SK-N-SH (cell line): ENCODE data around the gene USP36. TPM values are rescaled to one million over a fixed set of nuclear protein-coding genes. Genes with fewer than 3 reads are reported as not detected.

Experiments used
- CTCF ChIA-PET: fragments of 300-600, 350-600 bp; formaldehyde crosslinking; extraction: SDS; loops from one replicate; lab custom pipeline; 2021; lab: Yijun Ruan, JAX
- POLR2A ChIA-PET: fragments of 350-600 bp; sonication (Branson Sonifier 250); formaldehyde crosslinking; extraction: SDS; loops from one replicate; lab custom pipeline; 2020; ENCODE audit warnings: antibody characterized with exemption, inconsistent platforms; lab: Yijun Ruan, JAX
- DNase-seq: peaks from one replicate; pipeline ENCODE4 v3.0.0; 2012
- H2AFZ ChIP-seq: fragments of 200-600 bp; sonication (generic); 2 replicates; pipeline ENCODE4 v1.8.1; 2016; ENCODE audit warnings: antibody characterized with exemption, mild to moderate bottlenecking, low read depth
- H3F3A ChIP-seq: fragments of 200-600 bp; sonication (generic); replicated peaks from 2 replicates; pipeline ENCODE3; 2016; ENCODE audit warnings: antibody characterized with exemption, mild to moderate bottlenecking; ENCODE audit not compliant: insufficient read depth
- H3K27ac ChIP-seq, 2 experiments: fragments of 200-500 bp in 1 of 2; fragments of 200-600 bp in 1 of 2; sonication (Bioruptor generic) in 1 of 2; sonication (generic), shearing (Covaris generic) in 1 of 2; 2 replicates each; pipeline versions ENCODE4 v1.5.1 to v1.6.1; 2014 to 2016; ENCODE audit warnings: low read depth in 2 of 2, inconsistent platforms in 1 of 2, low read length in 1 of 2, mild to moderate bottlenecking in 1 of 2, mixed read lengths in 1 of 2
- H3K27me3 ChIP-seq: fragments of 200-600 bp; sonication (generic), shearing (Covaris generic); 2 replicates; pipeline ENCODE4 v1.6.1; 2016; ENCODE audit warnings: mixed run types; ENCODE audit not compliant: insufficient read depth
- H3K36me3 ChIP-seq, 2 experiments: fragments of 200-500 bp in 1 of 2; fragments of 200-600 bp in 1 of 2; sonication (Bioruptor generic) in 1 of 2; sonication (generic) in 1 of 2; replicated peaks in 1 of 2; 2 replicates each; pipeline versions ENCODE3 to v1.5.1; 2014 to 2016; ENCODE audit warnings: low read length in 1 of 2, mild to moderate bottlenecking in 1 of 2; ENCODE audit not compliant: insufficient read depth in 2 of 2, control insufficient read depth in 1 of 2
- H3K4me1 ChIP-seq, 2 experiments: fragments of 200-500 bp in 1 of 2; fragments of 200-600 bp in 1 of 2; sonication (Bioruptor generic) in 1 of 2; sonication (generic), shearing (Covaris generic) in 1 of 2; 2 replicates each; pipeline versions ENCODE4 v1.5.1 to v1.6.1; 2014 to 2016; ENCODE audit warnings: low read depth in 1 of 2, low read length in 1 of 2, mixed run types in 1 of 2; ENCODE audit not compliant: insufficient read depth in 2 of 2, control insufficient read depth in 1 of 2
- H3K4me2 ChIP-seq: fragments of 200-600 bp; sonication (generic), shearing (Covaris generic); 2 replicates; pipeline ENCODE4 v1.6.1; 2017; ENCODE audit warnings: mixed run types
- H3K4me3 ChIP-seq, 2 experiments: fragments of 200-500 bp in 1 of 2; fragments of 200-600 bp in 1 of 2; sonication (Bioruptor generic) in 1 of 2; sonication (generic), shearing (Covaris generic) in 1 of 2; 2 replicates each; pipeline versions ENCODE4 v1.5.1 to v1.8.1; 2014 to 2016; ENCODE audit warnings: low read depth in 2 of 2, inconsistent platforms in 1 of 2, low read length in 1 of 2, mild to moderate bottlenecking in 1 of 2, mixed read lengths in 1 of 2, moderate library complexity in 1 of 2
- H3K79me2 ChIP-seq: fragments of 200-600 bp; sonication (generic); 2 replicates; pipeline ENCODE4 v1.8.1; 2017; ENCODE audit warnings: mild to moderate bottlenecking; ENCODE audit not compliant: insufficient read depth
- H3K9ac ChIP-seq: fragments of 200-600 bp; sonication (generic); 2 replicates; pipeline ENCODE4 v1.6.1; 2017; ENCODE audit warnings: mixed run types
- H3K9me2 ChIP-seq: fragments of 200-600 bp; sonication (generic); 2 replicates; pipeline ENCODE4 v1.6.1; 2017; ENCODE audit warnings: mixed run types
- H3K9me3 ChIP-seq: fragments of 200-600 bp; sonication (generic); 2 replicates; pipeline ENCODE4 v1.6.1; 2017; ENCODE audit warnings: mixed run types, mild to moderate bottlenecking, moderate library complexity
- H4K20me1 ChIP-seq: fragments of 200-600 bp; sonication (generic); 2 replicates; pipeline ENCODE4 v1.6.1; 2017; ENCODE audit warnings: mild to moderate bottlenecking, mixed run types; ENCODE audit not compliant: insufficient read depth
- CHD2 ChIP-seq: fragments of 150-350 bp; IDR thresholded peaks from 2 replicates; pipeline ENCODE4 v1.6.1; 2018; ENCODE audit warnings: low read length; ENCODE audit not compliant: partially characterized antibody
- EP300 ChIP-seq, 2 experiments: IDR thresholded peaks; 2 replicates each; pipeline versions ENCODE4 v1.4.0 to v1.6.1; 2012; ENCODE audit warnings: borderline replicate concordance in 1 of 2, low read depth in 1 of 2, low read length in 1 of 2
- FOSL2 ChIP-seq: IDR thresholded peaks from 2 replicates; pipeline ENCODE4 v1.4.0; 2012; ENCODE audit warnings: low read depth, mild to moderate bottlenecking, moderate library complexity, borderline replicate concordance
- FOXJ3 ChIP-seq: sonication (generic); formaldehyde crosslinking; IDR thresholded peaks from 2 replicates; pipeline ENCODE4 v1.5.1; 2020; ENCODE audit warnings: mild to moderate bottlenecking, missing genetic modification reagents
- GABPA ChIP-seq: IDR thresholded peaks from 2 replicates; pipeline ENCODE4 v1.4.0; 2012; ENCODE audit warnings: low read depth, mild to moderate bottlenecking
- GATA2 ChIP-seq: sonication (generic); formaldehyde crosslinking; IDR thresholded peaks from 2 replicates; pipeline ENCODE4 v1.5.0; 2020; ENCODE audit warnings: mild to moderate bottlenecking, missing genetic modification reagents
- MAX ChIP-seq: IDR thresholded peaks from 2 replicates; pipeline ENCODE4 v1.4.0; 2012; ENCODE audit warnings: low read depth
- NFIC ChIP-seq: IDR thresholded peaks from 2 replicates; pipeline ENCODE4 v1.4.0; 2012; ENCODE audit warnings: borderline replicate concordance
- NRF1 ChIP-seq: IDR thresholded peaks from 2 replicates; pipeline ENCODE4 v1.6.1; 2012; ENCODE audit warnings: low read depth, mild to moderate bottlenecking, low read length
- RAD21 ChIP-seq: IDR thresholded peaks from 2 replicates; pipeline ENCODE4 v1.6.1; 2012; ENCODE audit warnings: mild to moderate bottlenecking, low read length
- SMC3 ChIP-seq: IDR thresholded peaks from 2 replicates; pipeline ENCODE4 v1.6.1; 2012; ENCODE audit warnings: low read depth, low read length, improper control_type of control experiment
- YY1 ChIP-seq: IDR thresholded peaks from 2 replicates; pipeline ENCODE4 v1.4.0; 2012; ENCODE audit warnings: low read depth, mild to moderate bottlenecking
- ZBTB33 ChIP-seq: IDR thresholded peaks from 2 replicates; pipeline ENCODE4 v1.4.0; 2012; ENCODE audit warnings: low read depth, borderline replicate concordance
- WGBS: methylation state at CpG from one replicate; pipeline ENCODE4 v1.1.6; 2017; ENCODE audit warnings: low lambda C conversion rate; 5-methylcytosine and 5-hydroxymethylcytosine counted together
- polyA plus RNA-seq, 3 experiments: library from polyadenylated mRNA; depleted of rRNA; stranded (reverse); fragments of >200 nt; gene quantifications; 2 replicates each; pipeline ENCODE4 v1.2.3, GENCODE V29; 2012
- TF ChIP-seq, protein P1 (sequence below): IDR thresholded peaks from 2 replicates; pipeline ENCODE4 v1.4.0; 2012; ENCODE audit warnings: low read depth, borderline replicate concordance
- TF ChIP-seq, protein P2 (sequence below): IDR thresholded peaks from 2 replicates; pipeline ENCODE4 v1.6.1; 2012; ENCODE audit warnings: mild to moderate bottlenecking, low read depth, low read length, moderate library complexity

Gene USP36
- polyA plus RNA-seq, 1 of the 3 experiments (the other 2 are of a cell fraction) = 34.6 TPM

- POLR2A ChIA-PET = no interaction called here
- H3K9me2 ChIP-seq = no peaks in the 10 kb centered on the region
- peaks cover 36% of the 10 kb centered on the region for H3K79me2 ChIP-seq
- H3K4me1 ChIP-seq = peaks cover 22 to 23% of the 10 kb centered on the region in 2 experiments; a peak in 3 of 4 replicates
- H3K4me2 ChIP-seq = no peak overlapping the region; the same call in 1 of the 2 replicates
- CTCF ChIA-PET = interaction anchor here (0.6 to 3.1 kb wide), 8 partner anchors 25 to 442 kb away, joined by 3 to 7 read pairs (median 4); no protein-coding TSS in a partner anchor
- H3K9me3 ChIP-seq = no peaks in the 10 kb centered on the region
- H3K4me3 ChIP-seq = no peak overlapping the region
- peaks cover 67 to 72% of the 10 kb centered on the region in 2 experiments for H3K36me3 ChIP-seq
- H3F3A ChIP-seq = peaks cover 22% of the 10 kb centered on the region
- no peaks in the 10 kb centered on the region for H3K27me3 ChIP-seq
- WGBS = 68% methylated on average over 6 of the region's 6 CpGs
- peak overlapping the region; percentile 11 to 24 for H3K27ac ChIP-seq
- no peak overlapping the region for H2AFZ ChIP-seq
- H4K20me1 ChIP-seq = peaks cover 9% of the 10 kb centered on the region; the same call in 1 of the 2 replicates
- no peak for TF ChIP-seq MAX
- TF ChIP-seq, protein P1, sequence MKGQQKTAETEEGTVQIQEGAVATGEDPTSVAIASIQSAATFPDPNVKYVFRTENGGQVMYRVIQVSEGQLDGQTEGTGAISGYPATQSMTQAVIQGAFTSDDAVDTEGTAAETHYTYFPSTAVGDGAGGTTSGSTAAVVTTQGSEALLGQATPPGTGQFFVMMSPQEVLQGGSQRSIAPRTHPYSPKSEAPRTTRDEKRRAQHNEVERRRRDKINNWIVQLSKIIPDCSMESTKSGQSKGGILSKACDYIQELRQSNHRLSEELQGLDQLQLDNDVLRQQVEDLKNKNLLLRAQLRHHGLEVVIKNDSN = no peak
- TF ChIP-seq FOSL2 = no peak
- no peak for TF ChIP-seq NRF1
- TF ChIP-seq ZBTB33 = no peak
- no peak for TF ChIP-seq GABPA
- TF ChIP-seq YY1 = no peak
- TF ChIP-seq RAD21 = no peak
- TF ChIP-seq EP300 (IDR thresholded peaks at IDR 0.05; ENCODE audit: borderline replicate concordance in 1 of 2, low read depth in 1 of 2, low read length in 1 of 2) = no peak
- no peak for TF ChIP-seq GATA2 (CRISPR knock-in tag)
- no peak for TF ChIP-seq SMC3
- no peak for TF ChIP-seq FOXJ3 (CRISPR knock-in tag)
- no peak for TF ChIP-seq NFIC
- TF ChIP-seq, protein P2, sequence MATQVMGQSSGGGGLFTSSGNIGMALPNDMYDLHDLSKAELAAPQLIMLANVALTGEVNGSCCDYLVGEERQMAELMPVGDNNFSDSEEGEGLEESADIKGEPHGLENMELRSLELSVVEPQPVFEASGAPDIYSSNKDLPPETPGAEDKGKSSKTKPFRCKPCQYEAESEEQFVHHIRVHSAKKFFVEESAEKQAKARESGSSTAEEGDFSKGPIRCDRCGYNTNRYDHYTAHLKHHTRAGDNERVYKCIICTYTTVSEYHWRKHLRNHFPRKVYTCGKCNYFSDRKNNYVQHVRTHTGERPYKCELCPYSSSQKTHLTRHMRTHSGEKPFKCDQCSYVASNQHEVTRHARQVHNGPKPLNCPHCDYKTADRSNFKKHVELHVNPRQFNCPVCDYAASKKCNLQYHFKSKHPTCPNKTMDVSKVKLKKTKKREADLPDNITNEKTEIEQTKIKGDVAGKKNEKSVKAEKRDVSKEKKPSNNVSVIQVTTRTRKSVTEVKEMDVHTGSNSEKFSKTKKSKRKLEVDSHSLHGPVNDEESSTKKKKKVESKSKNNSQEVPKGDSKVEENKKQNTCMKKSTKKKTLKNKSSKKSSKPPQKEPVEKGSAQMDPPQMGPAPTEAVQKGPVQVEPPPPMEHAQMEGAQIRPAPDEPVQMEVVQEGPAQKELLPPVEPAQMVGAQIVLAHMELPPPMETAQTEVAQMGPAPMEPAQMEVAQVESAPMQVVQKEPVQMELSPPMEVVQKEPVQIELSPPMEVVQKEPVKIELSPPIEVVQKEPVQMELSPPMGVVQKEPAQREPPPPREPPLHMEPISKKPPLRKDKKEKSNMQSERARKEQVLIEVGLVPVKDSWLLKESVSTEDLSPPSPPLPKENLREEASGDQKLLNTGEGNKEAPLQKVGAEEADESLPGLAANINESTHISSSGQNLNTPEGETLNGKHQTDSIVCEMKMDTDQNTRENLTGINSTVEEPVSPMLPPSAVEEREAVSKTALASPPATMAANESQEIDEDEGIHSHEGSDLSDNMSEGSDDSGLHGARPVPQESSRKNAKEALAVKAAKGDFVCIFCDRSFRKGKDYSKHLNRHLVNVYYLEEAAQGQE = no peak
- no peak for TF ChIP-seq CHD2
- TF ChIP-seq, all 33 proteins: peak for 0
- no peak overlapping the region for H3K9ac ChIP-seq
- peak; percentile 51 for DNase-seq
These were observed 21.7 kb downstream of the USP36 start for GRCh38 chr17:78818932-78819331.
